ENCODE measurements around the gene ARL8B. TPM values are rescaled to one million over a fixed set of nuclear protein-coding genes. Genes with fewer than 3 reads are reported as not detected.

ARL8B gene
- total RNA-seq, 1 experiment from 2014 or later, result 43.8 TPM

GRCh38 chr3:5160321-5160720 lies 38.2 kb downstream of the ARL8B start:
- Histone ChIP-seq H3K27ac (ENCODE audit: low read length) (no peak overlapping the region), H3K27me3 (ENCODE audit: low read length) (no peaks in the 10 kb centered on the region), H3F3A (ENCODE audit: low read length, unreplicated experiment) (no peaks in the 10 kb centered on the region), H4K20me1 (ENCODE audit: low read length) (peaks cover 51% of the 10 kb centered on the region), H3K36me3 (ENCODE audit: low read depth, low read length) (no peaks in the 10 kb centered on the region), H3K4me1 (ENCODE audit: insufficient read depth, low read length) (peaks cover 25% of the 10 kb centered on the region), H3K4me3 (ENCODE audit: low read length) (no peak overlapping the region), H3K4me2 (ENCODE audit: low read length) (no peak overlapping the region), H3K9me3 (ENCODE audit: low read length) (no peaks in the 10 kb centered on the region), H2AFZ (ENCODE audit: low read length) (no peak overlapping the region), H3K9me2 (replicated peaks; ENCODE audit: low read length) (no peaks in the 10 kb centered on the region), H3K79me2 (ENCODE audit: low read length) (peaks cover 98% of the 10 kb centered on the region), H3K9ac (ENCODE audit: low read length) (no peak overlapping the region)
- BruUV-seq (replicated peaks), result no TSS peak
- POLR2A ChIA-PET (ENCODE audit: unreplicated experiment), result interaction anchor here (0.6 kb wide), 1 partner anchor 833 kb away, joined by 3 read pairs; no protein-coding TSS in a partner anchor
- CTCF ChIA-PET, result no interaction called here
- DNase-seq (no peak), ATAC-seq (no peak)
- TF ChIP-seq EZH2phosphoT487 (IDR thresholded peaks at IDR 0.05; ENCODE audit: borderline replicate concordance, low read length) (no peak), CTCF (conservative IDR thresholded peaks at IDR 0.05; ENCODE audit: low read depth, low read length) (no peak), EZH2 (IDR thresholded peaks at IDR 0.05; ENCODE audit: low read length, unreplicated experiment) (no peak)
- intact Hi-C loops (cut with micrococcal nuclease), result no loop called here

- DNase-seq (peak; percentile 62), ATAC-seq (peak; percentile 50)
- Histone ChIP-seq H3K27ac (ENCODE audit: low read length) (no peak overlapping the region), H2AFZ (ENCODE audit: low read length) (no peak overlapping the region), H3K4me1 (ENCODE audit: insufficient read depth, low read length) (peaks cover 25% of the 10 kb centered on the region), H3K9me3 (ENCODE audit: low read length) (no peaks in the 10 kb centered on the region), H3K4me2 (ENCODE audit: low read length) (0 out of 2 replicates have a peak overlapping the region, but pooled peaks have one; percentile 1), H3K79me2 (ENCODE audit: low read length) (peaks cover 98% of the 10 kb centered on the region), H3K9me2 (replicated peaks; ENCODE audit: low read length) (no peaks in the 10 kb centered on the region), H3K4me3 (ENCODE audit: low read length) (no peak overlapping the region), H3K27me3 (ENCODE audit: low read length) (no peaks in the 10 kb centered on the region), H3F3A (ENCODE audit: low read length, unreplicated experiment) (no peaks in the 10 kb centered on the region), H3K9ac (ENCODE audit: low read length) (no peak overlapping the region), H4K20me1 (ENCODE audit: low read length) (peaks cover 54% of the 10 kb centered on the region), H3K36me3 (ENCODE audit: low read depth, low read length) (no peaks in the 10 kb centered on the region)
- no TSS peak for BruUV-seq (replicated peaks)
- intact Hi-C loops (cut with micrococcal nuclease), result no loop called here
- TF ChIP-seq EZH2 (IDR thresholded peaks at IDR 0.05; ENCODE audit: low read length, unreplicated experiment), result no peak
- TF ChIP-seq CTCF (conservative IDR thresholded peaks at IDR 0.05; ENCODE audit: low read depth, low read length), result no peak
- TF ChIP-seq EZH2phosphoT487 (IDR thresholded peaks at IDR 0.05; ENCODE audit: borderline replicate concordance, low read length), result no peak
- ChIA-PET POLR2A (ENCODE audit: unreplicated experiment) (interaction anchor here (0.6 kb wide), 1 partner anchor 834 kb away, joined by 3 read pairs; no protein-coding TSS in a partner anchor), CTCF (interaction anchor here (0.5 kb wide), 1 partner anchor 69 kb away, joined by 3 read pairs; no protein-coding TSS in a partner anchor)
Observed at GRCh38 chr3:5160940-5161858, 39.1 kb downstream of the ARL8B start.

GRCh38 chr3:5162102-5162501 lies 40.0 kb downstream of the ARL8B start:
- no TSS peak for BruUV-seq (replicated peaks)
- DNase-seq (peak; percentile 49), ATAC-seq (peak; percentile 54)
- H3K27ac ChIP-seq (ENCODE audit: low read length), result no peak overlapping the region
- H3K79me2 ChIP-seq (ENCODE audit: low read length), result peaks cover 97% of the 10 kb centered on the region
- no peak overlapping the region for H3K4me2 ChIP-seq (ENCODE audit: low read length)
- CTCF ChIA-PET, result interaction anchor here (0.5 kb wide), 1 partner anchor 70 kb away, joined by 3 read pairs; no protein-coding TSS in a partner anchor
- no peaks in the 10 kb centered on the region for H3K36me3 ChIP-seq (ENCODE audit: low read depth, low read length)
- intact Hi-C loops (cut with micrococcal nuclease), result no loop called here
- H3F3A ChIP-seq (ENCODE audit: low read length, unreplicated experiment), result no peaks in the 10 kb centered on the region
- no peak for TF ChIP-seq EZH2phosphoT487 (IDR thresholded peaks at IDR 0.05; ENCODE audit: borderline replicate concordance, low read length)
- TF ChIP-seq CTCF (conservative IDR thresholded peaks at IDR 0.05; ENCODE audit: low read depth, low read length), result no peak
- no peak for TF ChIP-seq EZH2 (IDR thresholded peaks at IDR 0.05; ENCODE audit: low read length, unreplicated experiment)
- no peak overlapping the region for H3K9ac ChIP-seq (ENCODE audit: low read length)
- no peak overlapping the region for H3K4me3 ChIP-seq (ENCODE audit: low read length)
- no peaks in the 10 kb centered on the region for H3K27me3 ChIP-seq (ENCODE audit: low read length)
- peaks cover 25% of the 10 kb centered on the region for H3K4me1 ChIP-seq (ENCODE audit: insufficient read depth, low read length)
- no peak overlapping the region for H2AFZ ChIP-seq (ENCODE audit: low read length)
- no peaks in the 10 kb centered on the region for H3K9me3 ChIP-seq (ENCODE audit: low read length)
- no peaks in the 10 kb centered on the region for H3K9me2 ChIP-seq (replicated peaks; ENCODE audit: low read length)
- H4K20me1 ChIP-seq (ENCODE audit: low read length), result peaks cover 49% of the 10 kb centered on the region
- POLR2A ChIA-PET (ENCODE audit: unreplicated experiment), result no interaction called here

All from PC-3 (cell line).